Amniotic stem cell (primary cell): ENCODE measurements around the gene SMG1.
"Not testable (repeated sequence)": the region's sequence is repeated elsewhere in the genome, so short reads cannot be mapped to it uniquely, and the experiment has no call there.

Experiments used
- DNase-seq: peaks from one replicate; lab custom pipeline; 2025; lab: John Stamatoyannopoulos, UW

Gene SMG1

DNA sequence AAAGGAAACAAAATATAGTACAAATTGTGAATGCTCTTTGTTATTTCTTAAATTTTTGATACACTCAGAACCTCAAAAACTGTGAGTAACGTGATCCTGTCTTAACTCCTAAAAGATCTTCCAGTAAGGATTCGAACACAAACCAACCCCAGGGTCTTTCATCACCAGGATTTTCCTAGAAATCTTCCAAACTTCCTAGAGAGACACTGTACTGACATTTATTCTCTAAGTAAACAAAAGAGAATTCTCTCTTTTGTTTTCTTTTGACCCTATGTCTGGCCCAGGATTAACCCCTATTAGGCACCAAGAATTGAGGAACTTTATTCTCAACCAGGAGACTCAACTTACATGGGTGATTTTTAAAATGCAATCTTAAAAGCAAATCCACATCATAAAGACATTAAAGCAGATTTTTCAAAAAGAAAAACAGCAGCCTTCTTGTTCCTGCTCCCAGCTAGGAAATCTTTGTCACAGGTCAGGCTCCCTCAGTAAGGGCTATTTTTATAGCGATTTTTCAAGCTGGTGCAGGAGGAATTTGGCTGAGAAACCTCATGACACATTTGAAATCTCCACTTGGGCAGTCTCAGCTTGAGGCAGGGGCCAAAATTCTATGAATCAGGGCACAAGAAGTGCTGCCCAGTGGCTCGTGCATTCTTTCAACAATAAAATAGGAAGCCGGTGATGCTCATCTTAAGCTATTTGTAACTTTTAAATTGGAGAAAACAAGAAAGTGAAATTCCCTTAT is 6.2 kb upstream of the SMG1 start:
- no peak for DNase-seq

DNA sequence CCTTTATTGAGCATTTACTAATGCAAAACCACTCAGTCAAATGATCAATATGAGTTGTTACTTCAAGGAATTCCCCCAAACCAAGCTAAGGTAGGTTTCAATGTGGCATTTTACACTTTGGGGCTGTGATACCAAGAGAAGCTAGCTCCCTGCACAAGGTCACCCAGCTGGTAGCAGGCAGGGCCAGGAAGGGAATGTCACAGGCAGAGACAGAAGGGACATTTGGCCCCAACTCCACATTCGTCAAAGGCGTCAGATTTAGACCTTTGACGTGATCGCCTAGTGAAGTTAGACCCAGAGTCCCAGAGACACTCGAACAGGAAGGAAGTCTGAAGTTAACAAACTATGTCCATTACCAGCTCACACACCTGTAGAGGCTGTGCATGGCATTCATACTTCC is 5.5 kb upstream of the SMG1 start:
- no peak for DNase-seq

DNA sequence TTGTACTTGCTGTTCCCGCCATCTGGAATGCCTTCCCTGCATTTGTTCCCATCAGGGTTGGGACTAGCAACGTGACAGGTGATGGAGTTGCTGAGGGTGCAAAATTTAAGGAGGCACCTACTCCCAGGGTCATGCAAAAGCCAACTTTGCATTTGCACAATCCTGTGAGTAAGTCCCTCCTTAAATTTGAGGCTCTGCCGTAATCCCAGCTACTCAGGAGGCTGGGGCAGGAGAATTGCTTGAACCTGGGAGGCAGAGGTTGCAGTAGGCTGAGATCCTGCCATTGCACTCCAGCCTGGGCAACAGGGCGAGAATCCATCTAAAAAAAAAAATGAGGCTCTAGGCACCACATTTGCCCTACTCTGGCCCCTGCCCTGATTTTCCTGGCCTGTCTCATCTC is 3.9 kb upstream of the SMG1 start:
- not testable (repeated sequence) for DNase-seq

DNA sequence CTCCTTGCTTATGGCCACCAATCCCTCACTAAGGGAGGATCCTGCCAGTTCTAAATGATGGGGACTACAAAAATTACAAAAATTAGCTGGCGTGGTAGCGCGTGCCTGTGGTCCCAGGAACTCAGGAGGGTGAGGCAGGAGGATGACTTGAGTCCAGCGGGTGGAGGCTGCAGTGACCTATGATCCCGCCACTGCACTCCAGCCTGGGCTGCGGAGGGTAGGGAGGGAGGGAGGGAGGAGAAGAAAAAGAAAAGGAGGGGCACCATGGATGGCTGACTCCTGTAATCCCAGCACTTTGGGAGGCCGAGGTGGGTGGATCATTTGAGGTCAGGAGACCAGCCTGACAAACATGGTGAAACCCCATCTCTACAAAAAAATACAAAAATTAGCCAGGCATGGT is 1.9 kb upstream of the SMG1 start:
- not testable (repeated sequence) for DNase-seq

DNA sequence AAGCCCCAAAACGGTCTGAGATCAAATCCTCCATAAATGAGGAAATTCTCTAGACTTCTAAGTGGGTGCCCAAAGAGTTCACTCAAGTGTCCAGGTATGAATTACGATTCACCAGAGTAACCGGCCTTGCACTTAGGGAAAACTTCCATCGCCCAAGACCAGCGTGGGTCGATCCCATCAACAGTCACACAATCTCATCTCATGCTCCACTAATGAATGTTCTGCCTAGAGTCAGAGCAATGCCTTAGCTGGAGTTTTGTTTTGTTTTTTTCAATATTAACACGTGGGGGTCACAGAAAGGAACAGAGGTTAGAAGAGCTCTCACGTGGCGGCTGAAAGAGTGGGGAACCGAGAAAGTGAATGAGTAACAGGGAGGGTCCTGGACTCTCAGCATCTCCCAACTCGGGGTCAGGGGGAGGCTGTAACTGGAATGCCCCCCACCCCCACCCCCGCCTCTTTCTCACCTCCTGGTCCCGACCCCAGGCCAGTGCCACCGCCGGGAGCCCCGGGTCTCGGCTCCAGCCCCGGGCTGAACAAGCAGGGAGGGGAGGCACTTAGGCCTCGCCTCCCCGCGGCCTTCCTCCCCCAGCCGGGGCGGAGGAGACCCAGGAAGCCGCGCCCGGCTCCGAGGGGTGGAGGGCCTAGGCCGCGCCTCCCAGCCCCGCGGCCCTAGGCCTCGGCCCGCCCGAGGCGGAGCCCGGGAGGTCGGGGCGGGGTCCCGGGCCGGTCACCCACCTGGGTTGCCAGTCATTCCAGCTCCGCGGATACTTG is 808 bp downstream of the SMG1 start:
- DNase-seq, result not testable (repeated sequence)

DNA sequence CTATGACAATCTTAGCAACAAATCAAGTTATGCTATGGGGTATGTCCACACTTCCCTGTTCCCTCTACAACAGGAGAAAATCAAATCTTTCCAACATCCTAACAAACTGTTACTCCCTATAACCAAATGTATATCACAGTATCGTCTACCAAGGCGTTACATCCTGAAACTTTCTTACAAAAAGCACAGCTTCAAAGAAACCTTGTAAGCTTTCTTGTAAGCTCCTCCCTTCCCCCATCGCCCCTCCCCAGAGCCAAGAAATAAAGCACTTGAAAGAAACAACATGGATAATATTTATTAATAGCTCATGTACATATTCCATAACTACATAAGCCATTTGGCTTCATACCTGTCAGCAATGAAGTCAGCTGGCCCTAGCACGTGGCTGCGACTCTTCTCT is 2.3 kb downstream of the SMG1 start:
- not testable (repeated sequence) for DNase-seq

DNA sequence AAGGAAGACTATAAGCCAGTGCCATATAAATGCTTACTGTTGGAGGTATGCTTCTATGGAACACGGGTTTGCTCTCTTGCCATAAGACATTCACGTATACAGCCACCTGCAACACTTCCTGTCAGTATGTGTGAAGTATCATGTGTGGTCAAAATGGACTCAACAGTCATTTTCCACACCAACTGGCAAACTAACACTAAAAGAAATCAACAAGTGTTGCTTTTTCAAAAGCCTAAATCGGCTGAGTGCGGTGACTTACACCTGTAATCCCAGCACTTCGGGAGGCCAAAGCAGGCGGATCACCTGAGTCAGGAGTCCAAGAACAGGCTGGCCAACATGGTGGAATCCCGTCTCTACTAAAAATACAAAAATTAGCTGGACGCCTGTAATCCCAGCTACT is 3.1 kb downstream of the SMG1 start:
- DNase-seq, result not testable (repeated sequence)

DNA sequence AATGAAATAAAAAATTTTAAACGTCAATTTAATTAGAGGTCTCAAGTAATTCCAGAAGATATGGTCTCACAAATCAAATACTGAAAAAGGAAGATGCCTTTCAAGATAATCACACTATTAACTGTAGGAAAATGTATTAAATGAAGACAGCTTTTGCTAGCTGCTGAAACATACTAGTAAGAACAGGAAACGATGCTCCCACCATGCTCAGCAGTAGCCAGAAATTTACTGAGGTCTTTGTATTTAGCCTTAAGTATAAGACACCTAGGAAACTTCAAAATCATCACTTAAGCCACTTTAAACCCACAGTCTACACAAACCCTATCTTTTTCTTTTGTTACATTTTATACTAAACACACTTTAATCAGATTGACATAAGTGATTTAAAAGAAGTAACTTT is 16.6 kb downstream of the SMG1 start:
- not testable (repeated sequence) for DNase-seq

DNA sequence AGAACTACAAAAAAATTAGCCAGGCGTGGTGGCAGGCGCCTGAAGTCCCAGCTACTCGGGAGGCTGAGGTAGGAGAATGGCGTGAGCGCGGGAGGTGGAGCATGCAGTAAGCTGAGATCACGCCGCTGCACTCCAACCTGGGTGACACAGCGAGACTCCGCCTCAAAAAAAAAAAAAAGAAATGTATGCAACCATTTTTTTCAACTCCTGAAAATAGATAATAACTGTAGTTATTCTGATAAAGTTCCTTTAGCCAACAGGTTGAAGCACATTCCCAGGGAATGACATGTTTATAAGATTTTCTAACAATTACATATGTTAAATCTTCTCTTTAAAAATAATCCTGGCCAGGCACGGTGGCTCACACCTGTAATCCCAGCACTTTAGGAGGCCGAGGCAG is 17.5 kb downstream of the SMG1 start:
- DNase-seq, result not testable (repeated sequence)

DNA sequence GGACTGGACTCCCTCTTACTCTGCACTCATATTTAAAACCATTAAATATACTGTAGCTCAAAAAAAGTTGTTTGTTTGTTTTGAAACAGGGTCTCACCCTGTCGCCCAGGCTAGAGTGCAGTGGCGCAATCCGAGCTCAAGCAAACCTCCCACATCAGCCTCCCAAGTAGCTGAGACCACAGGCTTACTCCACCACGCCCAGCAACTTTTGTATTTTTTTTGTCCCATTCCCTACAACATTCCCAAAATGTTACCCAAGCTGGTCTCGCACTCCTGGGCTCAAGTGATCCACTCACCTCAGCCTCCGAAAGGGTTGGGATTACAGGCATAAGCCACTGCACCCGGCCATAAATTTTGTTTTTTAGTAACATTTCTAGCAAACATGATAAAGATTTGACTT is 23.4 kb downstream of the SMG1 start:
- not testable (repeated sequence) for DNase-seq

DNA sequence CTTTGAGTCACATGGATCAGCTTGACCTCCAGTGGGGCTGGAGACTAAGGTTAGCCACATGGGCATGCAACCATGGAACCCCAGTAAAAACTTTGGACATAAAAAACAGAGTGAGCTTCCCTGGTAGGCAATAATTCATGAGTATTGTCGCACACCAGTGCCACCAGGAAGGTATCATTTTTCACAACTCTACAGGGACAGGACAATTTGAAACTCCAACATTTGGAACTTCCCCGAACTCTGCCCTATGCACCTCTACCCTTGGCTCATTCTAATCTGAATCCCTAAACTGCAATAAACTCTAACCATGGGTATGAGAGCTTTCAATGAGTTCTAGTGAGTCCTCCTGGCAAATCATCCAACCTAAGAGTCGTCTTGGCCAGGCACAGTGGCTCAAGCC is 24.2 kb downstream of the SMG1 start:
- not testable (repeated sequence) for DNase-seq

DNA sequence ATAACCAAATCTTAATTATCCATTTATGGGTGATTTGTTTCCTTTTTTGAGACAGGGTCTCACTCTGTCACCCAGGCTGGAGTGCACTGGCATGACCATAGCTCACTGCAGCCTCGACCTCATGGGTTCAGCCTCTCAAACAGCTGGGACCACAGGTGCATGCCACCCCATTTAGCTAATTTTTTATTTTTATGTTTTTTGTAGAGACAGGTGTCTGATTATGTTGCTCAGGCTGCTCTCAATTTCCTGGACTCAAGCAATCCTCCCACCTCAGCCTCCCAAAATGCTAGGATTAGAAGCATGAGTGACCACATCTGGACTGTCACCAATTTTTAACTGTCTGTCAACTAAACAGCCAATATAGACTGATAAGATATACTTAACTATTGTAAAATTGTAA is 25.0 kb downstream of the SMG1 start:
- DNase-seq, result not testable (repeated sequence)

DNA sequence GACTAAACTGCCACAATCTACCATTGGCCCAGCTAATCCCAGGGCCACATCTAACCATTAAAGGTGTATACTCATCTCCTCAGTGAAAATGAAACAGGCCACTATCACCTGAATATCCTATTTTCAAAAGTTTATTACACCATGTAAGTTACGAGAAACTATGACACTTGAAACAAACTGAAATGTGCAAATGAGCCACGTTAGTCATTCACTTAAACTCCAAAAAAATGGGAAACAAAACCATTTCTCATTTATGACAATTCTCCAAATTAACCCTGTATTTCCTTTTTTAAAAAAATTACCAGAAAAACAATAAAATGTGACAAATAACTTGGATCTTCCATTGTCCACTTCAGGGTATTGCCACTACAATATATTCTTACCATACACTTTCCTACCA is 41.8 kb downstream of the SMG1 start:
- DNase-seq, result not testable (repeated sequence)

DNA sequence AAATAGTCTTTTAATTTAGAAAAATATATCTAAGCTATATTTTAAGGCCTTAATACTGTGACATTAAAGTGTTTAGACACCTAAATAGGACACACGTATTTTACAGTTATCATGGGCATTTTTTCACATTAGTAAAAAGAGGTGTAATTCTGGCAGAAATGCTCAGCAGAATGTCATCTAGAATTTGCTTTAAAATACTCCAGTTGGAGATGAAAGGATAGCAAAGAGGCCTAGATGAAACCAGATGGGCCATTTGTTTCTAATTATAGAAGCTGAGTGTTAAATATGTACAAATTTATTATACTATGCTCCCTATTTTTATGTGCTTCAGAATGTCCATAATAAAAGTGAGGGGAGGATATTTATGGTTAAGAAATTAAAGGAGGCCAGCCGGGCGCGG is 48.5 kb downstream of the SMG1 start:
- DNase-seq, result not testable (repeated sequence)

DNA sequence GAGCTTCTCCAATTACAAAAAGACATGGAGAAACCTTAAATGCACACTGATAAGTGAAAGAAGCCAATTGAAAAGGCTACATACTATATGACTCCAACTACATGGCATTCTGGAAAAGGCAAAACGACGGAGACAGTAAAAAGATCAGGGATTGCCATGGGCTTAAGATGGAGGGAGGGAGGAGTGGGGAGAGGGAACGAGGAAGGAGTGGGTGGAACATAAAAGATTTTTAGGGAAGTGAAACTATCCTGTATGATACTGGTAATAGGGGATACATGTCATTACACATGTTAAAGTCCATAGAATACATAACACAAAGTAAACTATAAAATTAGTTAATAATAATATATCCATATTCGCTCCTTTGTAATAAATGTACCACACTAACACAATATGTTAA is 48.9 kb downstream of the SMG1 start:
- not testable (repeated sequence) for DNase-seq

DNA sequence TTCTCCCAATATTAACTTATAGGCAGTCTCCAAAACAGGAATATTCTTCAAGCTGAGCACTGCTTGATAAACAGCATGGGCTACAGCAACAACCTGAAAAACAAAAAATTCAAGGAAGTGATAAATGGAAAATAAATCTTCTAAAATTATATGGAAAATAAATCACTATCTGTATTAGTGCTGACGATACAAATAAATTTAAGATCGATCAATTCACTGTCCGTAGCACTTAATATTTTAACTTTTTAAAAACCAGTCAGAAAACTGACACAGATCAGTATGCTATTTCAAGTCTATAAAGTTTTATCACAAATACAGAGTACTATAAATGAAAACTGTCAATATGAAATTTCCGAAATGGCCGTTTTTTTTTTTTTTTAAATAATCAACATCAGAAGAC is 49.9 kb downstream of the SMG1 start:
- not testable (repeated sequence) for DNase-seq

DNA sequence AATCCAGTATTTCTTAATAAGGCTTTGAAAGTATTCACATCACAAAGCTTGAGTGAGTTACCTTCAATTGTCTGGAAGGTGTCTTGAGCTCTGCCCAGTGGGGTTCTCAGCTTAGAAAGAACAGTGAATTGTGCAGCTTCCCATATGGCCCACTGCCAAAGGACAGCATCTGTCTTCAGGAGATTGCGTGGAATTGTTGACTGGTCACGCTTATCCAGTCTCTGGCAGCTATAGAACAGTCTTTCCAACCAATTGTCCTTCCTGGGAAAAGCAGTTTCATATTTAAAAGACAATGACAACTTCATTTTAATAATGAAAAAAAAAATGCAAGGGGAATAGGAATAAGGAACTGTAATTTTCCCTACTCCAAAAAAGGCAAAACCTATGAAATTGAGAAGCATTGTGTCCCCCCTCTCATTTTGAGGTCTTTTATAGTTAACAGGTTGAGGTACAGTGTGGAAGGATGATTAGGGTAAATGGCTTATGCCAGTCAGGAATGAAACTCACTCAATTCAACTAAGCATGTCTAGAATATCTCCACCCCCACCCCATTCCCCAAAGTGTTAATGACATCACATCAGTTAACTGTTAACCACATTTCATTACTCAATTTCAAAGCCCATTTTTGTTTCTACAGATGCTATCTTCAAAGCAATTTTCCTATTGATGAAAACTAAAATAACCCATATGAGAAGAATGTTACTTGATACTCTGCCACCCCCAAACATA is 57.0 kb downstream of the SMG1 start:
- DNase-seq, result not testable (repeated sequence)

DNA sequence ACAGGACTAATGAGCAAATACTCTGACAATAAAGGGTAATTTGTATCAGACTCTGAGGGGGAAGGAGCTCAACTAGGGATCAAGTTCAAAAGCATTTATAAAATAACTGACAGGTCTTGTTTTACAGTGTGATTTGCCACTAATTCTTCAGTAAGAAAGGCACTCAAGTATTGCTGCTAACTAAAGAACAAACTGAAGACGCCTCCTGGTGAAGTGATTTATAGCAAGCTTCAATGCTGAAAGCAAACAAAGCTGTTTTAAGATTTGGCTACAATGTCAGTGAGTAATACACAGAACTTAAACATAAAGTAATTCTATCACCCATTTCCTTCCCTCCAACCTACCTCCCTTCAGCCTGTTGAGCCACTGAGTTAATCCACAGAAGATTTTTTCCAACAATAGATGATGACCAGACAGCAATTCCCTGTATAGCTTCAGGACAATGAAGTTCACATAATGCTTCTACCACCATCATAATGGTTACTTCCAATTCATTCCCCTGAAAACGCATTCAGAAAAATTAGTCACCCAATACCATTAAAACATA is 59.9 kb downstream of the SMG1 start:
- not testable (repeated sequence) for DNase-seq

DNA sequence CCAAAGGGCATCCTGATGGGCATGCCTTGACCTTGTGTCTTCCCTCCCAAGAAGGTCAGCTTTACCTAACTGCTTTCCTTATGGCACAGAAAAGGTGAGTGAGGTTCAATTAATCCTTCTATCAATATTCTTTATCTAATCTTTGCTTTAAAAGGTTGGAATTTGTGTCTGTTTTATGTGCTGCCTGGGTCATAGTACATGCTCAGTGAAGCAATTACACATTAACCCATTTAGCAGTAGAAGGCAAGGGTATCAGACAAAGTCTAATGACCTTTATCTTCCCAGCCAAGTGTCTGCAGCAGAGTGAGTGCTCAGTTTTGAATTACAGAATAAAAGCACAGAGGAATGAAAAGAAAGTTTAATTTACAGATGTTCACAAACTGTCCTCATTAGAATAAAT is 63.3 kb downstream of the SMG1 start:
- not testable (repeated sequence) for DNase-seq

DNA sequence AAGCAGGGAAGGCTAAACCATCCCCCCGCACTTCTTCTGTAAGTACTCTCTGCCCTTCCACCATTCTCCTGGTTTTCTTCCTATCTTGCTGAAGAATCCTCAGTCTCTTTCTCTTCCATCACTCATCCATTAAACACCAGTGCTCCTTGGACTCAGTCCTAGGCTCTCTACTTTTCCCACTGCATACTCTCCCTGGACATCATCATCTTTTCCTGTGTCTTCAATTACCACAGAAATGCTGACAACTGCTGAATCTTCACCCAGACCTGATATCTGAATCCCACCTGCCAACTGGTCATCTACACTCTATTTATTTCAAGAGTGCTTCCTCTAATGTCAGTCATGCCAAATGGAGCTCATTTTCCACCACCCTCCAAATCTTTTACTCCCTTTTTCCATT is 71.0 kb downstream of the SMG1 start:
- DNase-seq, result no peak

DNA sequence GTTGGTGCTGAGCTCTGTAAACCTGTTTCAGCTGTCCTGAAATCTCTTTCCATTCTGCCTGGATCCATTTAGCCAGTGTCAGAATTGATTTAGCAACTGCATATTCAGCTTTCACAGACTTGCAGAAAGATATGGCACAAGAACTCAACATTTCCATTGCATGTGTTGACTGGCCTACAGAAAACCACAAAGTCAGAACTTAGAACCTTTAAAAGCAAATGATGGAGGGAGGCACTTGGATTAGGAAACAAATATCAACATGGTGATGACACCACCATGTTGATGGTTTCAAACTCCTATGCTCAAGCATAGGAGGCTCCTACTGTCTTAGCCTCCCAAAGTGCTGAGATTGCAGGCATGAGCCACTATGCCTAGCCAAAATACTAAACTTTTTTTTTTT is 72.5 kb downstream of the SMG1 start:
- no peak for DNase-seq

DNA sequence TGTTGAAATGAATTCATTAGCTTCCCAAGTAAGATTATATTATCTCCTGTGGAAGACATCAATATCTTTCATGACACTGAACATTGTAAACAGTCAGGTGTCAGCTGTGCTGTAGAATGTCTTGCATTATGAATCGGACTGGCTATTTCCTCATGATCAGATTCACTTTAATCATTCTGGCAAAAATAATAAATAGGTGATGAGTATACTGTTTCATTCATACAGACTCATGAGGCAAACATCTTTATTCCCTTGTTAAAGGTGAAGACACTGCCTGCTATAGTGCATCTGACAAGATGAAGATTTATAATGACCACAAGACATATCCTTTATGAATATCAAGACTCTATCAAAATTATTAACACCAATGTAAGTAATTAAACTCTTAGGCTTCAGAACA is 73.6 kb downstream of the SMG1 start:
- DNase-seq, result no peak

DNA sequence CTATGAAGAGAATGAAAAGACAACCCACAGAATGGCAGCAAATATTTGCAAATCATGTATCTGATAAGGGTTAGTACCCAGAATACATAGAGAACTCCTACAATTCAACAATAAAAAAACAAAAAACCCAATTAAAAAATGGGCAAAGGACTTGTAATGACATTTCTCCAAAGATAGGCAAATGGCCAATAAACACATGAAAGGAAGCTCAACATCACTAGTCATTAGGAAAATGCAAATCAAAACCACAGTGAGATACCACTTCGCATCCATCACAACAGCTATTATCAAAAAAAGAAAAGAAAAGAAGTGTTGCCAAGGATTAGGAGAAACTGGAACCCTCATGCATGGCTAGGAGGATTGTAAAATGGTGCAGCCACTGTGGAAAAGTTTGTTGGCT is 79.8 kb downstream of the SMG1 start:
- DNase-seq, result no peak
